ENCODE results near the gene COL13A1.

GRCh38 chr10:69897999-69898398, 96.3 kb downstream of the COL13A1 start:
- TF ChIP-seq, protein P1, sequence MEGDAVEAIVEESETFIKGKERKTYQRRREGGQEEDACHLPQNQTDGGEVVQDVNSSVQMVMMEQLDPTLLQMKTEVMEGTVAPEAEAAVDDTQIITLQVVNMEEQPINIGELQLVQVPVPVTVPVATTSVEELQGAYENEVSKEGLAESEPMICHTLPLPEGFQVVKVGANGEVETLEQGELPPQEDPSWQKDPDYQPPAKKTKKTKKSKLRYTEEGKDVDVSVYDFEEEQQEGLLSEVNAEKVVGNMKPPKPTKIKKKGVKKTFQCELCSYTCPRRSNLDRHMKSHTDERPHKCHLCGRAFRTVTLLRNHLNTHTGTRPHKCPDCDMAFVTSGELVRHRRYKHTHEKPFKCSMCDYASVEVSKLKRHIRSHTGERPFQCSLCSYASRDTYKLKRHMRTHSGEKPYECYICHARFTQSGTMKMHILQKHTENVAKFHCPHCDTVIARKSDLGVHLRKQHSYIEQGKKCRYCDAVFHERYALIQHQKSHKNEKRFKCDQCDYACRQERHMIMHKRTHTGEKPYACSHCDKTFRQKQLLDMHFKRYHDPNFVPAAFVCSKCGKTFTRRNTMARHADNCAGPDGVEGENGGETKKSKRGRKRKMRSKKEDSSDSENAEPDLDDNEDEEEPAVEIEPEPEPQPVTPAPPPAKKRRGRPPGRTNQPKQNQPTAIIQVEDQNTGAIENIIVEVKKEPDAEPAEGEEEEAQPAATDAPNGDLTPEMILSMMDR (IDR thresholded peaks at IDR 0.05; ENCODE audit: low read length), result no peak
- no peak for TF ChIP-seq EZH2 (IDR thresholded peaks at IDR 0.05; ENCODE audit: borderline replicate concordance, low read length)
